Measurements from ENCODE around the gene WDR72. TPM values are rescaled to one million over a fixed set of nuclear protein-coding genes. Genes with fewer than 3 reads are reported as not detected.

Gene WDR72
- total RNA-seq, 4 donors from 2014 or later, result 1.0 to 8.6 (median 4.4) TPM

GRCh38 chr15:53671545-53671944, 87.9 kb downstream of the WDR72 start:
- H3K27ac ChIP-seq, result no peak overlapping the region
- no peaks in the 10 kb centered on the region for H3K9me3 ChIP-seq
- no peak for DNase-seq (ENCODE audit: low spot score in 2 of 2)
- no peak overlapping the region for H3K4me3 ChIP-seq
- H3K36me3 ChIP-seq, result no peaks in the 10 kb centered on the region
- TF ChIP-seq EP300 (IDR thresholded peaks at IDR 0.05), result no peak
- TF ChIP-seq POLR2A (IDR thresholded peaks at IDR 0.05), result no peak
- TF ChIP-seq CTCF (IDR thresholded peaks at IDR 0.05), result no peak
- no peak for TF ChIP-seq POLR2AphosphoS5 (IDR thresholded peaks at IDR 0.05)
- H3K4me1 ChIP-seq, result no peaks in the 10 kb centered on the region
- no peaks in the 10 kb centered on the region for H3K27me3 ChIP-seq
- 65% methylated on average over 4 of the region's 4 CpGs for whole genome bisulfite sequencing

DNA sequence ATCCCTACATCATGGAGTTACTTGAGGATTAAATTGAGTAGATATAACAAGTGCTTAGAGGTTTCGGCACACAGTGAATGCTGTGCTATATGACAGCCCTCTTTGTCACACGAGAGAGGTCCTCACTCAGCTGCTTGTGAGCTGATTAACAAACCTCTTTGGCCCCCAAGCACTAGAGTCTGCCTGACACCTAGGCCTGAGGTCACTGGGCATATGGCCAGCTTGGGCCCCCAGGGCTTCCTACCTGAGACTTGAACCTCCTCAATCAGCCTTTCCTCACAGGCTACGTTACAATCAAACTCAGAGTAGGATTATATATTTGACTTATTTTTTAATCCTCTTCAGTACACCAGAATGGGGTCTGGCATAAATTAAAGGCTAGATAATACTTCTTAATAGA, 88.8 kb downstream of the WDR72 start:
- H3K36me3 ChIP-seq, result no peaks in the 10 kb centered on the region
- H3K27me3 ChIP-seq, result no peaks in the 10 kb centered on the region
- H3K4me3 ChIP-seq, result no peak overlapping the region
- no peak overlapping the region for H3K27ac ChIP-seq
- no peaks in the 10 kb centered on the region for H3K4me1 ChIP-seq
- 81% methylated on average over 3 of the region's 3 CpGs for WGBS
- DNase-seq (ENCODE audit: low spot score in 2 of 2), result no peak
- no peaks in the 10 kb centered on the region for H3K9me3 ChIP-seq
- TF ChIP-seq CTCF (IDR thresholded peaks at IDR 0.05), result no peak
- no peak for TF ChIP-seq POLR2A (IDR thresholded peaks at IDR 0.05)
- no peak for TF ChIP-seq EP300 (IDR thresholded peaks at IDR 0.05)
- no peak for TF ChIP-seq POLR2AphosphoS5 (IDR thresholded peaks at IDR 0.05)

GRCh38 chr15:53665930-53666329, 93.5 kb downstream of the WDR72 start:
- WGBS, result 68% methylated on average over 4 of the region's 4 CpGs
- no peaks in the 10 kb centered on the region for H3K4me1 ChIP-seq
- TF ChIP-seq POLR2AphosphoS5 (IDR thresholded peaks at IDR 0.05) (no peak), POLR2A (IDR thresholded peaks at IDR 0.05) (no peak), CTCF (IDR thresholded peaks at IDR 0.05) (no peak), EP300 (IDR thresholded peaks at IDR 0.05) (no peak)
- H3K36me3 ChIP-seq, result no peaks in the 10 kb centered on the region
- no peak overlapping the region for H3K4me3 ChIP-seq
- no peak overlapping the region for H3K27ac ChIP-seq
- H3K27me3 ChIP-seq, result no peaks in the 10 kb centered on the region
- no peak for DNase-seq (ENCODE audit: low spot score in 2 of 2)
- H3K9me3 ChIP-seq, result no peaks in the 10 kb centered on the region

DNA sequence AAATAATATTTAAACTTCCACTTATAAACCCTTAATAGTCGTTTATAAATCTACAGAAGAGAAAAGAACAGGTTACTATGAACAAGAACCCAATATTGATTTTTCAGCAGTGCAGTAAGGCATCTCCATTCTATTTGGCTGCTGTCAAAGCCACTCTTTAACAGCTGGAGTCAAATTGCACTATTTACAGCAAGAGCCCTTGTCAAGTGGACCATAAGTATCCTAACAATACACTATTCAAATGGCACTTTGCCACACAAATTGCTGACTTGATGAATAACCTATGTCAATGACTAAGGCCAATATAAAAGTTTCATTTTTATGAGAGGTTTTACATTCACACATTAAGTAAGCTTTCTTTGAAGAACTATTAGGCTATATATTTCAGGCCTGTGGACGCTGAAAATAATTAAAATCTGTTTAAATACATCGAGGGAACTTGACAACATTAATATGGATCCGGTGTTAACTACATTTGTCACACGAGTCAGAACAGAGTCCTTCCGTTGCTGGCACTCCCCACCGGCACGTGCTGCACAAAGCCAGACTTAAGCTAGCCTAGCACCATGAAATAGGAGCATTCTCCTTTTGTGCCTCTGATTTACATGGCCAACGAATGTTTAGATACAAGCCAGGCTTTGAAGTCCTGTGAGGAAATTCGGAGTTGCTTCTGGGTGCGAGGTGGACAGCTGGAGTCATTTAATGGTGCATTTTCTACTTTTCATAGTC, 100.5 kb downstream of the WDR72 start:
- H3K4me3 ChIP-seq, result no peak overlapping the region
- DNase-seq (ENCODE audit: low spot score in 2 of 2), result no peak
- H3K4me1 ChIP-seq, result no peaks in the 10 kb centered on the region
- no peaks in the 10 kb centered on the region for H3K36me3 ChIP-seq
- H3K27ac ChIP-seq, result no peak overlapping the region
- TF ChIP-seq EP300 (IDR thresholded peaks at IDR 0.05) (no peak), POLR2AphosphoS5 (IDR thresholded peaks at IDR 0.05) (no peak), CTCF (IDR thresholded peaks at IDR 0.05) (no peak), POLR2A (IDR thresholded peaks at IDR 0.05) (no peak)
- WGBS, result 34% methylated on average over 11 of the region's 11 CpGs
- no peaks in the 10 kb centered on the region for H3K27me3 ChIP-seq
- no peaks in the 10 kb centered on the region for H3K9me3 ChIP-seq

- 74% methylated on average over 2 of the region's 2 CpGs for WGBS
- H3K36me3 ChIP-seq, result no peaks in the 10 kb centered on the region
- no peaks in the 10 kb centered on the region for H3K4me1 ChIP-seq
- no peak overlapping the region for H3K27ac ChIP-seq
- no peaks in the 10 kb centered on the region for H3K9me3 ChIP-seq
- DNase-seq (ENCODE audit: low spot score in 2 of 2), result no peak
- no peaks in the 10 kb centered on the region for H3K27me3 ChIP-seq
- no peak overlapping the region for H3K4me3 ChIP-seq
- no peak for TF ChIP-seq POLR2AphosphoS5 (IDR thresholded peaks at IDR 0.05)
- no peak for TF ChIP-seq CTCF (IDR thresholded peaks at IDR 0.05)
- TF ChIP-seq EP300 (IDR thresholded peaks at IDR 0.05), result no peak
- TF ChIP-seq POLR2A (IDR thresholded peaks at IDR 0.05), result no peak
Measured at GRCh38 chr15:53658255-53658654, 101.2 kb downstream of the WDR72 start.
